A204.1 (cell line): ENCODE data around the gene CSH1.
A peak's percentile ranks its signal among the peaks of the same experiment; 100 is the strongest.
"Not testable (repeated sequence)": the region's sequence is repeated elsewhere in the genome, so short reads cannot be mapped to it uniquely, and the experiment has no call there.

Source experiments
- FAIRE-seq: peaks from 2 replicates; lab custom pipeline; 2012; peaks lifted over from hg19 to GRCh38; lab: Jason Lieb, UNC

Gene CSH1

DNA sequence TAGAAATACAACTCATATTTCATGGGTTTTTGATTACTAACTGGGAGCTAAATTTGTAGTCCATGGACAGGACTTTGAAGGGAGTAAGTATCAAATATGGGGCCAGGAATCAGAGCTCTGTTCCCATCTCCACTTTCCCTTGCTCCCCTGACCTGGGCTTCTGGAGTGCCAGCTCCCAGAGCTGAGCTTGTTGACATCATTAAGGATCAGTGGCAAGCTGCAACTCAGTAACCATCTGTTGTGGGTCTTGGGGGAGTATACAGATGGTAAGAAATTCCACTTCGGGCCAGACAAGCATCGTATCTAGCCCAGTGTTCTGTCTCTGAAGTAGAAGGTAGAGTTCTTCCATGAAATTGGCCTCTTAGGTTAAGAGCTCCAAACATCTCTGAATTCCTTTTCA, 5.6 kb upstream of the CSH1 start:
- FAIRE-seq, result not testable (repeated sequence)

DNA sequence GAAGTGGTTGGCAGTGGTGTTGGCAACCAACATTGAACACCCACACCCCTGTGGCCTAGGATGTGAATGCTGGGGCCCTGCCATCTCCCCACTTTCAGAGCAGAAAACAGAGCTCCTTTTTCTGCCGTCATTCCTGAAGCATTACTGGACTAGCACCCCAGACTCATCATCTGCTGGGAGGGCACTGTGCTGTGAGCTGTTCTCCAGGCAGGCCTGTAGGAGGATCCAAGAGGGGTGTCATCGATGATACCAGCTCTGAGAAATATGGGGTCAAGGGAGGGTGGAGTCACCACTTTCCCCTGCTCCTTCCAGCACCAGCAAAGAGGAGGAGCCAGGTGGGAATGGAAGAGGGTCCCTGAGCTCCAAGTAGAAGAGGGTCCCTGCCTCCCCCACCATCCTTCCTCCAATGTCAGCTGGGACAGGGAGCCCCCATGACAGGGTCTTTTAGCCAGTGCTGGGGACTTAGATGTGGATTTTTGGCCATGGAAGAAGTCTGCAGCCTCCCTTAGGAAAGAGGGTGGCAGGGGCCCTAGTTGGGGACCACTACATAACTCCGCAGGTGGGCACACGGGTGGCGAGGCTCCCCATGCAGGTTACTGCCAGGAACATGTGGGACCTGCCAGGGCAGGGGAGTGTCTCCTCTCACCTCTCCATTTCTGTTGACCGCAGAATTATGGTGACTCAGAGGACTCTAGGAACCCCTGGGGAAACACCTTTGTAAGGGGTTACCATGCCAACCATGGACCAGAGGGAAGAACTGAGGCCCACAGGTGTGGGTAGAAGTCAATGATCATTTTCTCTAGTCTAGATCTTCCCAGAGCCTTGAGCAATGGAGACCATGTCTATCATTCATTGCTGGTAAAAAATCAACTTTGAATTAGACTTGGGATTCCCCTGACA, 2.8 kb upstream of the CSH1 start:
- FAIRE-seq, result not testable (repeated sequence)

DNA sequence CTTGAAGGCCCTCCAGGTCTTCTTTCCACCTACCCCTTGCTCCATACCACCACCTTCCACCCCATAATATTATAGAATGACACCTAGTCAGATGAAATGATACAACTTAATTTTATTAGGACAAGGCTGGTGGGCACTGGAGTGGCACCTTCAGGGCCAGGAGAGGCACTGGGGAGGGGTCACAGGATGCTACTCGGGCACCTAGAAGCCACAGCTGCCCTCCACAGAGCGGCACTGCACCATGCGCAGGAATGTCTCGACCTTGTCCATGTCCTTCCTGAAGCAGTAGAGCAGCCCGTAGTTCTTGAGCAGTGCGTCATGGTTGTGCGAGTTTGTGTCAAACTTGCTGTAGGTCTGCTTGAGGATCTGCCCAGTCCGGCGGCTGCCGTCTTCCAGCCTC, 1.6 kb downstream of the CSH1 start:
- FAIRE-seq, result not testable (repeated sequence)

DNA sequence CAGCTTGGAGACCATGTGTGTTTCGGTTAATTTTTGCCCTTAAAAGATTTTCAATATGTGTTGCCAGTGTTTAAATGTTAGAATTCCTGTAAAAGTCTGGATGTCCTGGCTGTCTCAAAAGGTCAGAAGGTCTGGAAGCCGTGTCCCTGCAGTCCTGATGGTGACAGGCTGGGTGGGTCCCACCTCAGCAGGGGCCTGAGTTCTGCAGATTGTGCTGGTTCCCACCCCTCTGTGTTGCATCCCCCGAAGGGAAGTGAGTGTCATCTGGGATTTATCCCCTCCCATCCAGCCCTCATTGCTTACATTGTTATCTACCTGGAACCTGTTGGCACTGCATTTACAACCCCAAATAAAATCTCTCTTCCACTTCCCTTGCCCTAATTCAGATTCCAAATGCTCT, 2.4 kb downstream of the CSH1 start:
- FAIRE-seq, result not testable (repeated sequence)

DNA sequence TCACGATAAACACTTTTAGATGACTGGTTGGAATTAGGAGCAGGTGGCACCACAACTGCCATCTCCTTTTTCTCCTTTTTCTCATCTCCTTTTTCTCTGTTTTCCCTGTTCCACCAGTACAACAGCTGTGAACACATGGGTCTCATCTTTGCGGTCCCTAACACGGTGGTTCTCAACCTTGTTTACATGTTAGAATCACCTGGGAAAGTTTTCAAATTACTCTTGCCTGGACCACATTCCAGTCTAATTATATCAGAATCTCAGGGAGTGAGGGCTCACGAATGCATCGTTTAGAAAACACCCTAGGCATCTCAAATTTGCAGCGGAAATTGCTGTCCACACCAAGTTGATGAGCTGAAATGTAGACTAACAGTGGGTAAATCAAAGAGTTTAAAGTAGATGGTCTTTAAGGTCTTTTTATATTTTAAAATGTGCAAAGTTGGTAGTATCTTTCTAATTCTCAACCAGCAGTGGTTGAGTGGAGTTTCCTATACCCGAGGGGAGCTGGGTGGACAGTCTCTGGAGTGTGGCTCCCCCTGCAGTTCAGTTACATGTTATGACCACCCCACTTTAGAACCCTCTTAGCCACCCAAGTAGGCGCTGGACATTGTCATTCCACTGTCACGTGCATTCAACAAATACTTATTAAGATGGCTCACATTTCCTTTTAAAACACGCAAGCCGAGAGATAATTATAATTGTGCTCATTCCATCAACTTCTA, 3.9 kb downstream of the CSH1 start:
- not testable (repeated sequence) for FAIRE-seq

DNA sequence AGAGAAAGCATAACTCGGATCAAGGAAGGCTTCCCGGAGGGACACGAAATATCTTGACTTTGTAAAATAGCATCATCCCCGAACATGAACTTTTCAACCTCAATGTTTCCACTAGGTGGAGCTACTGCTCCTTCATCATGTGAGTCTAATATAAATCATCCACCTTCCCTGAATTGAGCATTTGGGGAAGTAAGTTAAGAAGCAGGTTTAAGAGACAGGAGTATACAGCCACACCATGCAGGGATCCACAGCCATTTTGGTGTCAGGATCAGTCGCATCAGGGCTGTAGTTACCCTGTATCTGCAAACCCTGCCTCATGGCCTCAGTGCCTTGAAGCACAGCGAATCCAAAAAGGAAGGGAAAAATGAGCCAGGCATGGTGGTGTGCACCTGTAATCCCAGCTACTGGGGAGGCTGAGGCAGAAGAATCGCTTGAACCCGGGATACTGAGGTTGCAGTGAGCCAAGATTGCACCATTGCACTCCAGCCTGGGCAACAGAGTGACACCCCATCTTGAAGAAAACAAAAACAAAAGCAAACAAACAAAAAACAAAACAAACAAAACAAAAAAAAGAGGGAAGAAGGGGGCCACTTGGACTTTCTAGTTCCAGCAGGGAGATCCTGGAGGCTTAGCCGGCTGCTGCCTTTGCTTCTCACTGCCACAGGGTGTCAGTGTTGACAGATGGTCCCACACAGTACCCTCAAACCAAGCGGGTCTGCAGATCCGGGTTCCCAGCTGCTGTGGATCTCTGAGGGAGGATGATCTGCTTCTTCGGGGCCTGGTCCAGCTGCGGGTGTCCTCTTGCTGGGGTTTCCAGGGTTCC, 7.1 kb downstream of the CSH1 start:
- peak; percentile 72 for FAIRE-seq

DNA sequence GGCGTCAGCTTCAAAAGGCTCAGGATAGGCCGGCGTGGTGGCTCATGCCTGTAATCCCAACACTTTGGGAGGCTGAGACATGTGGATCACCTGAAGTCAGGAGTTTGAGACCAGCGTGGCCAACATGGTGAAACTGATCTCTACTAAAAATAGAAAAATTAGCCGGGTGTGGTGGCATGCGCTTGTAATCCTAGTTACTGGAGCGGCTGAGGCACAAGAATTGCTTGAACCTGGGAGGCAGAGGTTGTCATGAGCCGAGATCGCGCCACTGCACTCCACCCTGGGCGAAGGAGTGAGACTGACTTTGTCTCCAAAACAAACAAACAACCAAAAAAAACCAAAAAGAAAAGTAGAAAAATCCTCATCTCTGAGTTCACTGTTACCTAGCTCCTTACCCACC, 11.3 kb downstream of the CSH1 start:
- not testable (repeated sequence) for FAIRE-seq

DNA sequence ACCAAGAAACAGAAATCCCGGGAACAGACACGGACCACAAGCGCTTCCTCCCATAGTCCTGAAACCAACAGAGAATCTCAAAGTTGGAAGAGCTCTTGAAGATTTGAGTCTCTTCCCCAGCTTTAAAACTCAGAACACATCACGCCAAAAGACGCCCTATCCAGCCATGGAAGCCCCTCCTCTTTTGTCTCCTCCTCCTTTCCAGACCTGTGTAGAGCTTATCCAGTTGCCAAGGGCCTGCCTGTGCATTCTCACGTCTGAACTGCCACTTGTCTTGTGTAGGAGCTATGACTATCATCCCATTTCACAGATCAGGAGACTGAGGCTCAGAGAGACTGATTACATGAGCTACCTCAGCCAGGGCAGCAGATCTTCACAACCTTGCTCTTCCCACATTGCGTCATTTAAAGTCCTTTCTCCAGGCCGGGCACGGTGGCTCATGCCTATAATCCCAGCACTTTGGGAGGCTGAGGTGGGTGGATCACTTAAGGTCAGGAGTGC, 13.7 kb downstream of the CSH1 start:
- FAIRE-seq, result not testable (repeated sequence)

DNA sequence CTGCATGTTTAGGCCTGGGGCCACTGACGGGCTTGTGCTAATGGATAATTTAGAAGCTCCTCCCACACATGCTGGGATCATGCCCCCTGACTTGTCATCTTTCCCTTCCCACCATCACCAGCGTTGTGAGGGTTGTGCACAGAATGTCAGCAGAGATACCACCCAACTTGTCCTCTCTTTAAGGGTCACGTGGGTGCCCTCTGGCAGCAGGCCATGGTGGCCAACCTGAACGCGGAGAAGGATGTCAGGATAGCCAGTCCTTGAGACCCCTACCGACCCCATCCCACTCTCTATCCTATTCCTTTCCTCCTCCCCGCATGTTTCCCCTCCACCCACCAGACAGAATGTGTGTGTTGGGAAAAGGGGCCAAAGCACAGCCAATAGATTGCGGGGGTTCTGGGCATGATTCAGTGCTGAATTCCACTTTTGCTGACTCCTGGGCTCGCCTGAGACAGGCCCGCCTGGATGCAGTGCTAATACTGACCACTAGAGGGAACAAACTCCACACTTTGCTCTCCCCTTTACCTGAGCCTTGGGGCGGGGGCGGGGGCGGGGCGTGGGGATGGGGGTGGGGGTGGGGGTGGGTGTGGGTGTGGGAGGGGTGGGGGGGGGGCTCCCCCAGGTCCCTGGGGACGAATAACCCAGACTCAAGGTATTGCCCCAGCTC, 14.3 kb downstream of the CSH1 start, which contains the start of gene GH2:
Gene GH2 (minus strand): TSS at position 10 of the 667 bp plus-strand sequence. CDS start 143 bp downstream, outside the sequence.
- FAIRE-seq, result no peak

DNA sequence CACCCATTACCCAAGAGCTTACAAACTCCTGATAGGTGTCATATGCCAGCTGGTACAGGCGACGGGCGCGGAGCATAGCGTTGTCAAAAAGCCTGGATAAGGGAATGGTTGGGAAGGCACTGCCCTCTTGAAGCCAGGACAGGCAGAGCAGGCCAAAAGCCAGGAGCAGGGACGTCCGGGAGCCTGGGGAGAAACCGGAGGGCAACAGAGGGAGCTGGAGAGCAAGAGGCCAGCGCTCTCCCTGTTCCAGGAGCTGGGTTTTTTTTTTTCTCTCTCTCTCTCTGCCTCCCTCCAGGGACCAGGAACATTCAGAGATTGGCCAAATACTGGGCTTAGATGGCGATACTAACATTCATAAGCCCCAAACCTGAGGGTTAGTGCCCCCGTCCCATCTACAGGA, 15.0 kb downstream of the CSH1 start:
- not testable (repeated sequence) for FAIRE-seq

DNA sequence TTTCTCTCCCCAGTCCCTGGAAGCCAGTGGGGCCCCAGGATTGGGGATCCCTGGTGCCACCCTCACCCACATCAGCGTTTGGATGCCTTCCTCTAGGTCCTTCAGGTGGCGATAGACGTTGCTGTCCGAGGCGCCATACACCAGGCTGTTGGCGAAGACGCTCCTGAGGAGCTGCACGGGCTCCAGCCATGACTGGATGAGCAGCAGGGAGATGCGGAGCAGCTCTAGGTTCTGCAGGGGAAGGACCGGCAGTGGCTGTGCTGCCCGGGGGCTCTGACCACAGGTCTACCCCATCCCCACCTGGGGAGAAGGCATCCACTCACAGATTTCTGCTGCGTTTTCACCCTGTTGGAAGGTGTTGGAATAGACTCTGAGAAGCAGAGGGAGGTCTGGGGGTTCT, 15.7 kb downstream of the CSH1 start:
- FAIRE-seq, result no peak

DNA sequence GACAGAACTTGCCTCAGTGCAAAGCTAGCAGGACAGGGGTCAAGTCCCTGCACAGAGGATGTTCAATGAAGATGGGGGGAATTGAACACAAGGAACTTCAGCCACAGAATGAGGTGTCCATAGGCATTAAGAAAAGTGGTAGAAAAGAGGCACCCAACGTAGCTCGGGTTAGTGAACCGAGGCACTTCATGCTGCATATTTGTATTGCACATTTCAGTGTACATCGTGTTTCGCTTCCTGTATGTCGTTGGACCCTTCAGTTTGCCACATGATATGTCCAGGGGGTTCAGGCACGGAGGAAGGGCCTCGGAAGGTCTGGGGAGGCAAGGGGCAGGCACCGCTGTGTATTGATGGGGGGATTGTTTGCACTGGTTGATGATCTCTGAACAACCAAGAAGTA, 18.0 kb downstream of the CSH1 start:
- not testable (repeated sequence) for FAIRE-seq

DNA sequence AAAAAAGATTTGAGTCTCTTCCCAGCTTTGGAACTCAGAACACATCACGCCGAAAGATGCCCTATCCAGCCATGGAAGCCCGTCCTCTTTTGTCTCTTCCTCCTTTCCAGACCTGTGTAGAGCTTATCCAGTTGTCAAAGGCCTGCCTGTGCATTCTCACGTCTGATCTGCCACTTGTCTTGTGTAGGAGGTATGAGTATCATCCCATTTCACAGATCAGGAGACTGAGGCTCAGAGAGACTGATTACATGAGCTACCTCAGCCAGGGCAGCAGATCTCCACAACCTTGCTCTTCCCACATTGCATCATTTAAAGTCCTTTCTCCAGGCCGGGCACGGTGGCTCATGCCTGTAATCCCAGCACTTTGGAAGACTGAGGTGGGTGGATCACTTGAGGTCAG, 21.7 kb downstream of the CSH1 start:
- not testable (repeated sequence) for FAIRE-seq

DNA sequence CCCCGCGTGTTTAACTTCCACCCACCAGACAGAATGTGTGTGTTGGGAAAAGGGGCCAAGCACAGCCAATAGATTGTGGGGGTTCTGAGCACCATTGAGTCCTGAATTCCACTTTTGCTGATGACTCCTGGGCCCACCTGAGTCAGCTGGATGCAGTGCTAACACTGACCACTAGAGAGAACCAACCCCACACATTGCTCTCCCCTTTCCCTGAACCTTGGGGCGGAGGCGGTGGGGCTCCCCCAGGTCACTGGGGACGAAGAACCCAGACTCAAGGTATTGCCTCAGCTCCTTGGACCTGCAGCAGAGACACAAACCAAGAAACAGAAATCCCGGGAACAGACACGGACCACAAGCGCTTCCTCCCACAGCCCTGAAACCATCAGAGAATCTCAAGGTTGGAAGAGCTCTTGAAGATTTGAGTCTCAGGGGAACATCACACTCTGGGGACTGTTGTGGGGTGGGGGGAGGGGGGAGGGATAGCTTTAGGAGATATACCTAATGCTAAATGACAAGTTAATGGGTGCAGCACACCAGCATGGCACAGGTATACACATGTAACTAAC, 22.2 kb downstream of the CSH1 start:
- FAIRE-seq, result not testable (repeated sequence)

DNA sequence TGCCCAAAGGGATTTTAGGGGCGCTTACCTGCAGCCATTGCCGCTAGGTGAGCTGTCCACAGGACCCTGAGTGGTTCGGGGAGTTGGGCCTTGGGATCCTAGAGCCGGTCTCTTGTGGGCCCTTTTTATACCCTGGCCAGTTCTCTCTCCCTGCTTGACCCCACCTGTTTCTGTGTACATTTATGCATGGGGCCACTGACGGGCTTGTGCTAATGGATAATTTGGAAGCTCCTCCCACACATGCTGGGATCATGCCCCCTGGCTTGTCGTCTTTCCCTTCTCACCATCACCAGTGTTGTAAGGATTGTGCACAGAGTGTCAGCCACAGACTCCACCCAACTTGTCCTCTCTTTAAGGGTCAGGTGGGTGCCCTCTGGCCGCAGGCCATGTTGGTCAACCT, 22.8 kb downstream of the CSH1 start, which contains the start of gene CSH2:
Gene CSH2 (minus strand): TSS at position 101 of the 400 bp plus-strand sequence. CDS start 63 bp downstream, at position 38.
- FAIRE-seq, result not testable (repeated sequence)

DNA sequence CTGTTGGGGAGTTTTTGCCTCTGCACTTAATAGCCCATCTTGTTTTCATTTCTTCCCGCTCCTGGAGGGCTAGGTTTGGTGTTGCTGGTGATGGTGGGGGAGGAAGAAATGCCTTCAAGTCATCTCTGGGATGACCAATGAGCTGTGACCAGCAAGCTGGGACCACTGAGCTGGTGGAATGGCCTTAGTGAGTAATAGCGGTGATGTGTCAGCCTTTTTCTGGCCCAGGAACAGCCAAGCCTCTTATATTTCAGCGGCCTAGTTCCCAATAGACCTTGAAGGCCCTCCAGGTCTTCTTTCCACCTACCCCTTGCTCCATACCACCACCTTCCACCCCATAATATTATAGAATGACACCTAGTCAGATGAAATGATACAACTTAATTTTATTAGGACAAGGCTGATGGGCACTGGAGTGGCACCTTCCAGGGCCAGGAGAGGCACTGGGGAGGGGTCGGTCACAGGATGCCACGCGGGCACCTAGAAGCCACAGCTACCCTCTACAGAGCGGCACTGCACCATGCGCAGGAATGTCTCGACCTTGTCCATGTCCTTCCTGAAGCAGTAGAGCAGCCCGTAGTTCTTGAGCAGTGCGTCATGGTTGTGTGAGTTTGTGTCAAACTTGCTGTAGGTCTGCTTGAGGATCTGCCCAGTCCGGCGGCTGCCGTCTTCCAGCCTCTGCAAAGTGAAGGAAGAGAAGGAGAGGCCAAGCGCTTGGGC, 24.6 kb downstream of the CSH1 start:
- FAIRE-seq, result not testable (repeated sequence)

DNA sequence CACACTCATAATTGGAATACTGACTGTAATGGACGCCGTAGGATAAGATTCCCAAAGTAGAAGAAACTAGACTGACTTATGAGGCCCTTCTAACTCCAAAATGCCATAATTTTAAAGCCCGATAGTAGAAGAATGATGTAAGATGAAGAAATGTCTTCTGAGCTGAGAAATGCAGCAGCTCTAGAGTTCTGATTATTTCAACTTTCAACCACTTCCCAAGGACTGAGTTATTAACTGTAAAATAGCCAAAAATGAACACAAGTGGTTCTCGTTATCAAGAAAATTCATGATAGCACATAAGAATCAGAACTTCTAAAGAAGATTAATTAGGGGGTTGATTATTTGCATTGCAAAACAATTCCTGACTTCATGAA, 26.1 kb downstream of the CSH1 start:
- FAIRE-seq, result not testable (repeated sequence)

DNA sequence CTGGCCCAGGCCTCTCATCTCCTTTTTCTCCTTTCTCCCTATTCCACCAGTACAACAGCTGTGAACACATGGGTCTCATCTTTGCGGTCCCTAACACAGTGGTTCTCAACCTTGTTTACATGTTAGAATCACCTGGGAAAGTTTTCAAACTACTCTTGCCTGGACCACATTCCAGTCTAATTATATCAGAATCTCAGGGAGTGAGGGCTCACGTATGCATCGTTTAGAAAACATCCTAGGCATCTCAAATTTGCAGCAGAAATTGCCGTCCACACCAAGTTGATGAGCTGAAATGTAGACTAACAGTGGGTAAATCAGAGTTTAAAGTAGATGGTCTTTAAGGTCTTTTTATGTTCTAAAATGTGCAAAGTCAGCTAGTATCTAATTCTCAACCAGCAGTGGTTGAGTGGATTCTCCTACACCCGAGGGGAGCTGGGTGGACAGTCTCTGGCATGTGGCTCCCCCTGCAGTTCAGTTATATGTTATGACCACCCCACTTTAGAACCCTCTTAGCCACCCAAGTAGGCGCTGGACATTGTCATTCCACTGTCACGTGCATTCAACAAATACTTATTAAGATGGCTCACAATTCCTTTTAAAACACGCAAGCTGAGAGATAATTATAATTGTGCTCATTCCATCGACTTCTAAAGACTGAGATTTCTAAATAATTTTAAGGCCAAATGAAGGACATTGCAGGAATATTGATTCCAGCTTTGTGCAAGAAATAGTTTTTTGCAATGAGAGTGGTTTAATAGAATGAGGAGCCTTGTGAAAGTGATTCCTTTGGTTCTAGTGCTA, 26.7 kb downstream of the CSH1 start:
- not testable (repeated sequence) for FAIRE-seq

DNA sequence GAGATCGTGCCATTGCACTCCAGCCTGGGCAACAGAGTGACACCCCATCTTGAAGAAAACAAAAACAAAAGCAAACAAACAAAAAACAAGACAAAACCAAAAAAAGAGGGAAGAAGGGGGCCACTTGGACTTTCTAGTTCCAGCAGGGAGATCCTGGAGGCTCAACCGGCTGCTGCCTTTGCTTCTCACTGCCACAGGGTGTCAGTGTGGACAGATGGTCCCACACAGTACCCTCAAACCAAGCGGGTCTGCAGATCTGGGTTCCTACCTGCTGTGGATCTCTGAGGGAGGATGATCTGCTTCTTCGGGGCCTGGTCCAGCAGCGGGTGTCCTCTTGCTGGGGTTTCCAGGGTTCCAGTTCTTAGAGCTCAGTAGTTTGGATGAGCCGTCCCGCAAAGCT, 29.7 kb downstream of the CSH1 start:
- FAIRE-seq, result not testable (repeated sequence)

DNA sequence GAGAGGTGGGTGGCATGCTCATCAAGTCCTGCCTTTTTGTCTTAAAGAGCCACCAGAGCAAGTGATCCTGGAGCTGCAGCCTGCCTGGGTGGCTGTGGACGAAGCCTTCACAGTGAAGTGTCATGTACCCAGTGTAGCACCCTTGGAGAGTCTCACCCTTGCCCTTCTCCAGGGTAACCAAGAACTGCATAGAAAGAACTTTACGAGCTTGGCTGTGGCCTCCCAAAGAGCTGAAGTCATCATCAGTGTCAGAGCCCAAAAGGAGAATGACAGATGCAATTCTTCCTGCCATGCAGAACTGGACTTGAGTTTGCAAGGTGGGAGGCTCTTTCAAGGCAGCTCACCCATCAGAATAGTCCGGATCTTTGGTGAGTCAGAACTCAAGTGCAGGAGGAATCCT, 37.1 kb downstream of the CSH1 start:
- FAIRE-seq, result no peak
